ENCODE results near the gene COQ10A.

DNA sequence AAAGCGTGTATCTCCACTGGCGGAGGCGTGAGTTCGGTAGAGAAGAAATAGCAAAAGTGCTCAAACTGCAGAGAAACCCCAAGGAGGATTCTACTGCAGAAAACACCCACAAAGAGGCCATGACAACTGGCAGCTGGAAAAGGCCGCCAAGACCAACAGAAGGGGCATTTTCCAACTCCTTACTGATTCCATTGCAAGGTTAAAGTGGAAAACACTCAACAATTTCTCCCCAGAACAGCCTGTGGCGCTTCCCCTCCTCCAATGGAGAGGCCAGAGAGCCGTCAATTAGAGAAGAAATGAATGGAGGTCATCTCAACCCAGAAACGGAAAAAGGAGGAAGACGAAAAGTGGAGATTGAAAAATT, 7.9 kb upstream of the COQ10A start:
- TF ChIP-seq SRF (IDR thresholded peaks at IDR 0.05; ENCODE audit: low read depth, low read length), result no peak
- TF ChIP-seq SUZ12 (IDR thresholded peaks at IDR 0.05; ENCODE audit: low read length), result no peak
- TF ChIP-seq TBP (IDR thresholded peaks at IDR 0.05; ENCODE audit: low read depth, low read length), result no peak
- TF ChIP-seq, protein P1, sequence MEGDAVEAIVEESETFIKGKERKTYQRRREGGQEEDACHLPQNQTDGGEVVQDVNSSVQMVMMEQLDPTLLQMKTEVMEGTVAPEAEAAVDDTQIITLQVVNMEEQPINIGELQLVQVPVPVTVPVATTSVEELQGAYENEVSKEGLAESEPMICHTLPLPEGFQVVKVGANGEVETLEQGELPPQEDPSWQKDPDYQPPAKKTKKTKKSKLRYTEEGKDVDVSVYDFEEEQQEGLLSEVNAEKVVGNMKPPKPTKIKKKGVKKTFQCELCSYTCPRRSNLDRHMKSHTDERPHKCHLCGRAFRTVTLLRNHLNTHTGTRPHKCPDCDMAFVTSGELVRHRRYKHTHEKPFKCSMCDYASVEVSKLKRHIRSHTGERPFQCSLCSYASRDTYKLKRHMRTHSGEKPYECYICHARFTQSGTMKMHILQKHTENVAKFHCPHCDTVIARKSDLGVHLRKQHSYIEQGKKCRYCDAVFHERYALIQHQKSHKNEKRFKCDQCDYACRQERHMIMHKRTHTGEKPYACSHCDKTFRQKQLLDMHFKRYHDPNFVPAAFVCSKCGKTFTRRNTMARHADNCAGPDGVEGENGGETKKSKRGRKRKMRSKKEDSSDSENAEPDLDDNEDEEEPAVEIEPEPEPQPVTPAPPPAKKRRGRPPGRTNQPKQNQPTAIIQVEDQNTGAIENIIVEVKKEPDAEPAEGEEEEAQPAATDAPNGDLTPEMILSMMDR (IDR thresholded peaks at IDR 0.05; ENCODE audit: control extremely low read depth in 1 of 3, insufficient read depth in 1 of 3, low read depth in 1 of 3, low read length in 3 of 3), result no peak
